ENCODE measurements around the gene PDXK. TPM values are rescaled to one million over a fixed set of nuclear protein-coding genes. Genes with fewer than 3 reads are reported as not detected.

Gene PDXK
- total RNA-seq, 1 donor from 2014 or later: 59.5 TPM

DNA sequence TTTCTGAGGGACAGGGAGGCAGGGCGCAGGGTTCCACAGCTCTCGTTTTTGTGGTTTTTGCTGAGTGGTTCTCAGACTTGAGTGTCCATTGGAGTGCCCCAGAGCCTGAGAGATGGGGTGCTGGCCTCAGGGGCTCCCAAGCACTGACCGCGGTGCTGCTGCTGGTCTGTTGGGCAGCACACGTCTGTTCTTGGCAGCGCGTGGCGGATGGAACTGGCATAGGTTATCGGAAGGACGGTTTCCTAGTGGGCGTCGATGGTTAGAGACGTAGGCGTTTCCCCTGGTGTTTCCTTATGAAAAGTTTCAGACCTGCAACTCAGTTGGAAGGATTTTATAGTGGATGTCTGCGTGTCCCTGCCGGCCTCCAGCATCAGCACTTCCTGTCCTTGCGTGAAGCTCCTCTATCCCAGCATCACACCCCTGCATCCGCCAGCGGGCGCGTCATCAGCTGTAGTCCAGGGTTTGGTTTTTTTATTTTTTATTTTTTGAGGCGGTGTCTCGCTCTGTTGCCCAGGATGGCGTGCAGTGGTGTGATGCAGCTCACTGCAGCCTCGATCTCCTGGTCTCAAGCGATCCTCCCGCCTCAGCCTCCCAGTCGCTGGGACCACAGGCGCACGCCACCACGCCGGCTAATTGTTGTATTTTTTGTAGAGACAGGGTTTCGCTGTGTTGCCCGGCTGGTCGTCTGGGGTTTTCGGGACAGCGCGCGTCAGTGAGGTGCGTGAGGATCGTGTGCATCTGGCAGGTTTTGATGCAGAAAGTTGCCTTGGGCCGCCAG is 82.3 kb downstream of the PDXK start:
- DNase-seq (ENCODE audit: extremely low read depth, low read depth, low spot score): no peak

DNA sequence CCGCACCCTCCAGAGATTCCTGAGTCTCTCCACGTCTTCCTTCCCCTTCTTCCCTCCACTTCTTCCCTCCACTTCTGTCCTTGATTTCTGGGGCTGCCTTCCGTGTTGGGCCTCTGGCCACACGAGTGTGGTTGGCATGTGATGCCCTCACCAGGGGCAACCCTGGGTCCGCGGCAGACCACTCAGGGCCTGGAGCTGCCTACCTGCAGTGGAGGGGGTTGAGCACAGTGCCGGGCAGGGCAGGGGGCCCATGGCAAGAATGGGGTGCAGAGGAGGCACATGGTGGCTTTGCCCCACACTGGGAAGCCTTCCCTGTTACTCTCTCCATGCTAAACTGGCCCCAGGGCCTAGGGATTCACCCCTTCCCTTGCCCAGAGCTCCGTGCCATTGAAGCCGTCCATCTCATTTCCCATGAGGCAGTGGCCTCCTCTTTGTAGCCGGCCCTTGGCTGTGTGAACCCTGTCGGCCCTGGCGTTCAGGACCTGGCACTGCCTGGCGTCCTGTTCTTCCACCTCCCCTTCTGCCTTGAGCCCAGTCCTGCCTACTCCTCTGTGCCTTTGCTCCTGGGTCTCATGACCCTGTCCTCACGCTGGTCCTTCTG is 83.9 kb downstream of the PDXK start:
- DNase-seq (ENCODE audit: extremely low read depth, low read depth, low spot score): no peak

GRCh38 chr21:43803558-43804300 is 84.8 kb downstream of the PDXK start:
- DNase-seq (ENCODE audit: extremely low read depth, low read depth, low spot score): no peak

DNA sequence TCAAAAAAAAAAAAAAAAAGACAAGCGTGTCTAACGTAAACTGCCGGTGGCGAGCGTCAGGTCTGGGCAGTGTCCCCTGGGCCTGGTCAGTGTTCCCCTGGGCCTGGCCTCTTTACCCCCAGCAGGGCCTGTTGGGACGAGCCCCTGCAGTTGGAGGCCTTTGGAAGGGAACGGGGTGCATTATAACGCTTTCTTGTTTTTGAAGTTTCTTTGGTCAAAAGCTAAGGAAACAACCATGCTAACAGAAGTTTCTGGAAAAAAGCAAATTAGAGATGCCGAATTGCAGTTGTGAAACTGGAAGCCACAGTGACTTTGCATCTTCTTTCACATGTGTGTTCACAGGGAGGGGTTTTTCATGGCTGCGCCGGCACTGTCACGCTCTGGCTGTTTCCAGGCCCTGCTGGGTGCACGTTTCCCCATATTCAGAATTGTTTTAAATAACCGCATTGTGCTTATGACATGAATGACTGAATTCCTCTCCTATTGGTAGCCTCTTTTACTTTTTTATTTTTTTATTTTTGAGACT is 86.4 kb downstream of the PDXK start:
- no peak for DNase-seq (ENCODE audit: extremely low read depth, low read depth, low spot score)

- DNase-seq (ENCODE audit: extremely low read depth, low read depth, low spot score): no peak
Observed at GRCh38 chr21:43806017-43806710, 87.2 kb downstream of the PDXK start.

DNA sequence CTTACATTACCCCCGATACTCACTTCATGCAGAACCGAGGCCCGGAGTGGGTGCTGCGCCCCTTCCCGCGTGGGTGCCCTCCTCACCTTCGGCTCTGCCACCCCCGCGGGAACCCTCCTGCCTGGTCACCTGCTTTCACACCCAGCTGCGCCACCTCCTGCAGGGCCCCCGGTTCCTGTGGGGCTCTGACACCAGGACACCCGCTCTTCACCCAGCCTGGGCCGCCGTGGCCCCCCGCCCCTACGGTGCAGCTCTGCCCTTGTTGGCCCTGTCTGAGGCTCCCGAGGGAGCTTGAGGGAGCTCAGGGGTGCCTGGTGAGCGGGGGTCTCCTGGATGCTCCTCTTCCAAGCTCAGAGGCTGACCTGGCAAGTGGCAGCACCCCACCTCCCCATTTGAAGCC is 89.4 kb downstream of the PDXK start:
- no peak for DNase-seq (ENCODE audit: extremely low read depth, low read depth, low spot score)

DNA sequence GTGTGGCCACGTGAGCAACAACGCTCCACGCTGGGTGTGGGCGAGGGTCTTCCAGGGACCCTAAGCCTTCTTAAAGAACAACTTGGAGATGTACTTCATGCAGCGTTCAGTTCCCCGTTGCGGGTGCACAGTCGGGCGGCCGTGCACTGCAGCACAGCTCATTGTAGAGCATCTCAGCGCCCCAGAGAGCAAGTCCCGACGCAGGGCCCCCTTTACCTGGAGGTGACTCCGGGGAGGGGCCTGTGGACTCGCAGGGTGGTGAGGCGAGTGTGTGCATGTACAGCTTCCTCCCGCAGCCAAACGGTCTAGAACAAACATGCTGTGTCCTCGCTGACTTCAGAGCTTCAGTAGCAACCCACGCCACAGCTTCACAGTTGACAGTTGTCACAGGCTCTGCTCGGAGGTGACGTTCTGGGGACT is 89.9 kb downstream of the PDXK start:
- DNase-seq (ENCODE audit: extremely low read depth, low read depth, low spot score): no peak

- no peak for DNase-seq (ENCODE audit: extremely low read depth, low read depth, low spot score)
Observed at GRCh38 chr21:43809346-43809799, 90.4 kb downstream of the PDXK start.

- DNase-seq (ENCODE audit: extremely low read depth, low read depth, low spot score): no peak
Observed at GRCh38 chr21:43809853-43810504, 91.0 kb downstream of the PDXK start.

DNA sequence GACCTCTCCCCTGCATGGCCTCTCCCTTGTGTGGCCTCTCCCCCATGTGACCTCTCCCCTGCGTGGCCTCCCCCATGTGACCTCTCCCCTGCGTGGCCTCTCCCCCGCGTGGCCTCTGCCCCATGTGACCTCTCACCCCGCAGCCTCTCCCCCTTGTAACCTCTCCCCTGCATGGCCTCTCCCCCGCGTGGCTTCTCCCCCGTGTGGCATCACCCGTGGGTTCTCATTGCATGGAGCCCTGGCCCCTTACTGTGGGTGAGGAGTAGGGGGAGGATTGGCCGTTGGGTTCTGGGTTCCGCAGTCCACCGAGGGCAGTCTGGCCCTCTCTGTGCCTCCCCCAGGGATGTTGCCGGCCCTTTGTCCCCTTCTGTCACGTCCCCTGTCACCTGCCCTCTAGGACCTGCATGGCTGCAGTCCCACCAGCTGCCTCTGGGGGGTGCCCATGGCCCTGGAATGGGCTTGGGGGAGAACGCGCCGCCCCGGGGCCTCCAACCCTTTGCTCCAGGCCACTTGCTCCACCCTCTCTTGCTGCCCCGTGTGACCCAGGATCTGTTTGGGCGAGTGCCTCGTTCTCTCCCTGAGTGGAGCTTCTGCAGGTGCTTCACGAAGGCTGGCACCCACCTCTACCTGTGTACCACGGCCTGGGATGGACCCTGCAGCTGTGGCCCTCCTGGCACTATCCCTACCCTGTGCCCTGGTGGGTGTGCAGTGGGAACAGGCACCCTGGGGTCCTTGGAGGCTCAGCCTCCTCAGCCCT is 91.8 kb downstream of the PDXK start:
- no peak for DNase-seq (ENCODE audit: extremely low read depth, low read depth, low spot score)

GRCh38 chr21:43811262-43812105 is 92.6 kb downstream of the PDXK start:
- no peak for DNase-seq (ENCODE audit: extremely low read depth, low read depth, low spot score)

Other genes with a start within 250 kb of the PDXK start
- gene HSF2BP, start 59.6 kb upstream of the PDXK start, total RNA-seq: 0.24 and 1.7 TPM in 2 replicates
- gene RRP1B, start 59.6 kb upstream of the PDXK start, total RNA-seq: 30.9 and 41.0 TPM in 2 replicates
- 33.0 and 55.5 TPM in 2 replicates for gene CSTB, start 57.2 kb downstream of the PDXK start, total RNA-seq
- 18.5 and 27.4 TPM in 2 replicates for gene RRP1, start 70.4 kb downstream of the PDXK start, total RNA-seq
- gene AGPAT3, start 146.1 kb downstream of the PDXK start, total RNA-seq: 47.4 and 60.0 TPM in 2 replicates